GM12801 (cell line): ENCODE measurements around the gene HDAC1.

ENCODE experiments used
- TF ChIP-seq, protein P1 (sequence below): IDR thresholded peaks from one replicate; pipeline ENCODE4 v1.5.1; 2011; ENCODE audit warnings: control low read depth; ENCODE audit not compliant: insufficient read length; ENCODE audit errors: extremely low read depth

Gene HDAC1

GRCh38 chr1:32250893-32251716 is 40.8 kb upstream of the HDAC1 start, which contains the start of gene LCK:
Gene LCK, plus strand, starts transcription at chr1:32251265. Its CDS starts 23,065 bp downstream, at chr1:32274330.
- TF ChIP-seq, protein P1, sequence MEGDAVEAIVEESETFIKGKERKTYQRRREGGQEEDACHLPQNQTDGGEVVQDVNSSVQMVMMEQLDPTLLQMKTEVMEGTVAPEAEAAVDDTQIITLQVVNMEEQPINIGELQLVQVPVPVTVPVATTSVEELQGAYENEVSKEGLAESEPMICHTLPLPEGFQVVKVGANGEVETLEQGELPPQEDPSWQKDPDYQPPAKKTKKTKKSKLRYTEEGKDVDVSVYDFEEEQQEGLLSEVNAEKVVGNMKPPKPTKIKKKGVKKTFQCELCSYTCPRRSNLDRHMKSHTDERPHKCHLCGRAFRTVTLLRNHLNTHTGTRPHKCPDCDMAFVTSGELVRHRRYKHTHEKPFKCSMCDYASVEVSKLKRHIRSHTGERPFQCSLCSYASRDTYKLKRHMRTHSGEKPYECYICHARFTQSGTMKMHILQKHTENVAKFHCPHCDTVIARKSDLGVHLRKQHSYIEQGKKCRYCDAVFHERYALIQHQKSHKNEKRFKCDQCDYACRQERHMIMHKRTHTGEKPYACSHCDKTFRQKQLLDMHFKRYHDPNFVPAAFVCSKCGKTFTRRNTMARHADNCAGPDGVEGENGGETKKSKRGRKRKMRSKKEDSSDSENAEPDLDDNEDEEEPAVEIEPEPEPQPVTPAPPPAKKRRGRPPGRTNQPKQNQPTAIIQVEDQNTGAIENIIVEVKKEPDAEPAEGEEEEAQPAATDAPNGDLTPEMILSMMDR = no peak

DNA sequence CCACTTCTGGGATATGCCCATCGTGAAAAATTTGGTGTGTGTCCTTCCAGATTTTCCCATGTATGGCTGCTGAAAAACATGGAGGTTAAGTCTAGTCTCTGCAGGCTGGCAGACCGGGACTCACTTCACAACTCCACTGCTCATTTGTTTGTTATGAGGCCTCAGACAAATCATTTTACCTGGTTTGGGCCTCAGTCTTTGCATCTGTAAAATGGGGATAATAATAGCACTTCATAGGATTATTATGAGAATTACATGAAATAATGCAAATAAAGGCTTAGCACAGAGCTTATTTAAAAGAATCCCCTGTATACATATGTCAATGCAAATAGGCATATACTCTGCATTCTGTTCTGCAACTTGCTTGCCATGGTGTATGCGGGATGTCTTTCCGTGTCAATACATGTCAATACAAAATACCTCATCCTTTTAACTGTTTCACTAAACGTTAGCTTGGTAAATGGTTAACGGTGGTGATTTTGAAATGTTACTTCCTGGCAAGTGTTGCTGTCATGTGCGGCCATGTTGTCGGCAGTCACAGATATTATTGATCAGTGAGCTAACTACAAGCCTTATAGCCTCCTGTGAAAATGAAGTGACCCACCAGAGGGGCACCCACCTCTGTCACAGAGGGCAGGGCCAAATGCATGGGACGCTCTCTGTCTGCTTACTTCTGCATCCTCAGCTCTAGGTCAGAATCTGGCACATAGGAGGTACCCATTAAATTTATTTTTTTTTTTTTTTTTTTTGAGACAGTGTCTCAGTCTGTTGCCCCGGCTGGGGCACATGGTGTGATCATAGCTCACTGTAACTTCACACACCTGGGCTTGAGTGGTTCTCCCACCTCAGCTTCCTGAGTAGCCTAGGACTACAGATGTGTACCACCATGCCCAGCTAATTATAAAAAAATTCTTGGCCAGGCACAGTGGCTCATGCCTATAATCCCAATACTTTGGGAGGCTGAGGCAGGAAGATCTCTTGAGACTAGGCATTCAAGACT is 36.5 kb upstream of the HDAC1 start:
- TF ChIP-seq, protein P1 = no peak

- TF ChIP-seq, protein P1 = no peak
Observed at GRCh38 chr1:32256473-32257226, 35.2 kb upstream of the HDAC1 start.

DNA sequence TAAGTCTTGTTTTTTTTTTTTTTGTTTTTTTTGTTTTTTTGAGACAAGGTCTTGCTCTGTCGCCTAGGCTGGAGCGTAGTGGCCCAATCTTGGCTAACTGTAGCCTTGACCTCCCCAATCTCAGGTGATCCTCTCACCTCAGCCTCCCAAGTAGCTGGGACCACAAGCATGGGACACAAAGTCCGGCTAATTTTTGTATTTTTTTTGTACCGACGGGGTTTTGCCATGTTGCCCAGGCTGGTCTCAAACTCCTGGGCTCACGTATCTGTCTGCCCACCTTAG is 34.7 kb upstream of the HDAC1 start:
- TF ChIP-seq, protein P1 = no peak

- TF ChIP-seq, protein P1 = no peak
Observed at GRCh38 chr1:32263744-32264143, 28.1 kb upstream of the HDAC1 start.

DNA sequence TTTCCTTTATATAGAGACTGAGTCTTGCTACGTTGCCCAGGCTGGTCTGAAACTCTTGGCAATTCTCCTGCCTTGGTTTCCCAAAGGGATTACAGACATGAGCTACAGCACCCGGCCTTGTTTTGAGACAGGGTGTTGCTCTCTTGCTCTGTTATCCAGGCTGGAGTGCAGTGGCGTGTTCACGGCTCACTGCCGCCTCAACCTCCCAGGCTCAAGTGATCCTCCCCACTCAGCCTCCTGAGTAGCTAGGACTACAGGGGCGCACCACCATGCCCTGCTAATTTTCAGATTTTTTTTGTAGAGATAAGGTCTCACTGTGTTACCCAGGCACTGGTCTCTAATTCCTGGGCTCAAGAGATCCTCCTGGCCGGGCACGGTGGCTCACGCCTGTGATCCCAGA is 26.0 kb upstream of the HDAC1 start:
- TF ChIP-seq, protein P1 = no peak

DNA sequence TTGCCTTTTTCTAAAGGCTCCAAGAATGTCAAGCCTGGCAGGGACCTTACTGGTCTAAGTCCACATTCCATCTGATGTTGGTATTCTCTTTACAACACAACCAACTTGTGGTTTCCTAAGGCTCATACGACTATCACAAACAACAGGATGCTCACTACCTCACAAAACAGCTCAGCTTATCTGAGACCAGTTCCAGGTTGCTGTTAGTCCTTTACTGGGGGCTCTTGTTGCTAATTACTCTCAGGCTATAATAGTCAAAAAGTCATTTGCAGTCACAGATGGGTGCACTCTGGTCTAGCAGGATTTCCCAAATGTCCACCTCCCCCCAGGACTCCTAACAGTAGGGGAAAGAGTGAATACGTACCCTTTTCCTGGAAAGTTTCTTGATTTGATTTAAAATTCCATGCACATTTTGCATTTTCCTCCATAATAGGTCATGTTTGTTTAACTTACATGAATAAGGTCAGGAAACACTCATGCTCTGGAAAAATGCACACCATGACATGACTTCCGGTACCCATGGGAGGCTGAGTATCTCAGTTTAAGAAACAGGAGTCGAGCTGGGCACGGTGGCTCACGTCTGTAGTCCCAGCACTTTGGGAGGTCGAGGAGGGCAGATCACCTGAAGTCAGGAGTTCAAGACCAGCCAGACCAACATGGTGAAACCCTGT is 24.8 kb upstream of the HDAC1 start:
- TF ChIP-seq, protein P1 = no peak
